Activated gamma-delta T cell treated with Interleukin-2 at 50 U/mL for 16 hours (primary cell): Measurements from ENCODE around the gene CBX5.
"Not testable (repeated sequence)": the region's sequence is repeated elsewhere in the genome, so short reads cannot be mapped to it uniquely, and the experiment has no call there.

Experiments
- DNase-seq: peaks from one replicate; pipeline ENCODE4 v3.0.0-alpha.2; 2020

Gene CBX5

DNA sequence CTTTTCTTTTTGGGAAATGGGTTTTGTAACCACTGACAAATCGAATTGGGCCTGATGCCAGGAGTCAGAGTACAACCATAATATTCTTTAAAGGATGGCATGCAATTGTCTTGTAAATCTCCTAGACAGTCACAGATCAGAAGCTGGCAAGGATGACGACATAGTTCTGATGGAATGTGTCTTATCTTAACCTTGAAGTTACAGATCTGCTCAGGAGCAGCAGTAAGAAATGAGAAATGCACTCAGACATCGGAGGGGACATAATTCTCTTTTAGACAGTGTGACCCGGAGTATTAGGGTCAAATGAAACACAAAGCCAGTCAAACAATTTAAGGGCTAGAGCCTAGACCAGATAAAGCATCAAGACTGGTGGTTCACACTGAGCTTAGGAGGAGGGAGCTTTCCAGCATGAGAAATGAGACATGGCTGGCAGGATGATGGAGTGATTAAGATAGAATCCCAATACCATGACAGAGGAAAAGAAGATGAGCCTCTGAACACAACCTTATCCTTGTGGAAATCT, 17.5 kb downstream of the CBX5 start:
- no peak for DNase-seq

DNA sequence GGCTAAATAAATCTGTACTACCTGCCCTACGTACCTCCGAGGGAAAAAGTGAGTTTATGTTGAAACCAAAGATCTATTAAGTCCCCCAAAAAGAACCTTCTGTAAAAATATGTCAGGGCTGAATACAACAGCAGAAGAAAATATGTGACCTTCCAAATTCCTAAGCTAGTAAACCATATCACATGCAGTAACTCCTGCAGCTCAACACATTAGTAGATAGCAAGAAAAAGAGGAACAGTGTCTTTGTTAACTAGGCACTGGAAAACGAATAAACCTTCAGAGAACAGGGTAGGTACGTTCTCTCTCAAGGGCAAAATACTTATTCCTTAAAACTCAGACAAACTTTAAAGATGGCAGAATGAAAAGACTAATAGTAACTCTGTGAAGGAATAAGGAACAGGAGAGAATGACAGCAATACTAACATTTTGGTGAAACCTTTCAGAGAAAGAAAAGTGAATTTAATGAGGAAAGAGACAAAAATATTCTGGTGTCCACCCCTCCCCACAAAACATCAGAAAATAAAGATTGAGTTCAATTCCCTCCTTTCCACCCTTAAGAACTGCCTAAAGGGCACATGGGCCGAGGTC, 18.0 kb downstream of the CBX5 start:
- DNase-seq: no peak

DNA sequence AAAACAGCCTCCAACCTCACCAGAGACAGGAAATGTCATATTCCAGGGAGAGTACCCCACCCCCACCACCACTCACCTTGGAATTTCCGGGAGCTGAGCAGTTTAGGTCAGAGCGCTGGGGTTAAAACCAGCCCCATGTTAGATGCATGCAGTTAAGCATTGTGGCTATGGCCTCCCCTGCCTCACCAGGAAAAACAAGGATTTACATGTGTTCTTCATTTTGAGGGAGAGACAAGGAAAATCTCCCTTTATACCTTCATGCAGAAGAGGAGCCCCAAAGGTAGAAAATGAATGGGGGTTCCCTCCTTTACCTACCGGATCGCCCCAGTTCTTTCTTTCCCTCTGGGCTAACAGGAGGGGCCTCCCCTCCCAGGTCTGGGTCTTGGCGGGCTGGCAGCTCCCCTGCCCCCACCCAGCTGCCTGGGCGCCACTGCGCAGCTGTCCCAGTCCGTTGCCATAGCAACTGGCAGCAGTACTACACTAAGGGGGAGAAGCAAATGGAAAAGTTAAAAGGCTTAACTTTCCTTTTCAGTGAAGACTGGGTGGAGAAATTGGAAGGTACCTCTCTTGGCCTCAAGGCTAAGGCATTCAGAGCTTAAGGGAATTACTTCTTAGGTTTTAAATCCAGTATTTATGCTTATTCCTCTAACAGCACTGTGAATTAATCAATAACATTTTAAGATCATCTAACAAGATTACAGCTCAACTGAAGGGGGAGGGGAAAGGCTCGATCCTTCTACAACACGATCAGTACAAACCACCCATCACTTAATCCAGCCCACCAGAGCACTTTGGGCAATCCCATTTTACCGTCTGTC, 20.5 kb downstream of the CBX5 start:
- peak; percentile 11 for DNase-seq

DNA sequence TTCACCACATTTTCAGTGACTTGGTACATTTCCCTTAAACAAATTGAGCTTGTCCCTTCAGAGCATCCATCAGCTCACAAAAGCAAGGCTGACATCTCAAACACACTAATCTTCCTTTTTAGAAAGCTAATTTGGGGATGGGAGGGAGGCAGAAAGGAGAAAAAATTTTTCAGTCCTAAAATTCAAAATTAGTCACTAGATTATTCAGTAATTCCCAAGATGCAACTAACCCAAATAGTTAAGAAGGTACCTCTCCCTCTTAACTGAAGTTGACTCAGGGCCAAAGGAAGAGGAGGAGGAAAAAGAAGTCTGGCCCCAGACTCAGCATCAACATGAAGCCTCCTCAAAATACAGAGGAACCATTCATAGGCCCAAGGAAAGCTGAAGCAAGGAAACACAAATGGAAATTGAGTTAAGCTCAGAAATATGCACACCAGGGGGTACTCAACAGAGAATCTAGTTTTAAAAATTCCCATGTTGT, 21.7 kb downstream of the CBX5 start:
- DNase-seq: no peak

DNA sequence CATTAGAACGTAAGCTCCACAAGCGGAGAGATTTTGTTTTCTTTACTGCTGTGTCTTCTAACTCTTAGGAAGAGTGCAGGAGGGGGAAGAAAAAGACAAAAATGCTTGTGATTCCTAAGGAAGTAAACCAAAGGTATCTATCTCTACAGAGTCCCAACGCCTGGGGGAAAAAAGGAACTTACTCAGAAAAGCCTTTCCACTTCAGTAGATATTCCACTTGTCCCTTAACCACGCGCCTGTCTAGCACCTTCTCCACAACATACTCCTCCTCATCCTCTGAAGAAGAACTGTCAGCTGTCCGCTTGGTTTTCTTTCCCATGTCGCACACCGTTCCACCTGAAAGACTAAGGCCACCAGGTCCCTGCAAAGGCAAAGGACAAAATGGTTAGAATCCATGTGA, 22.6 kb downstream of the CBX5 start:
- no peak for DNase-seq

DNA sequence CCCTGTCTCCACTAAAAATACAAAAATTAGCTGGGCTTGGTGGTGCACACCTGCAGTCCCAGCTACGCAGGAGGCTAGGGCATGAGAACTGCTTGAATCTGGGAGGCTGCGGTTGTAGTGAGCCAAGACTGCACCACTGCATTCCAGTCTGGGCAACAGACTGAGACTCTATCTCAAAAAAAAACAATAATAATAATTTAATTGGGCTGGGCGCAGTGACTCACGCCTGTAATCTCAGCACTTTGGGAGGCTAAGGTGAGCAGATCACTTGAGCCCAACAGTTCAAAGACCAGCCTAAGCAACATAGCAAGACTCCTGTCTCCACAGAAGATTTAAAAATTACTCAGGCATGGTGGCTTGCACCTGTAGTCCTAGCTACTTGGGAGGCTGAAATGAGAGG, 26.7 kb downstream of the CBX5 start:
- no peak for DNase-seq

DNA sequence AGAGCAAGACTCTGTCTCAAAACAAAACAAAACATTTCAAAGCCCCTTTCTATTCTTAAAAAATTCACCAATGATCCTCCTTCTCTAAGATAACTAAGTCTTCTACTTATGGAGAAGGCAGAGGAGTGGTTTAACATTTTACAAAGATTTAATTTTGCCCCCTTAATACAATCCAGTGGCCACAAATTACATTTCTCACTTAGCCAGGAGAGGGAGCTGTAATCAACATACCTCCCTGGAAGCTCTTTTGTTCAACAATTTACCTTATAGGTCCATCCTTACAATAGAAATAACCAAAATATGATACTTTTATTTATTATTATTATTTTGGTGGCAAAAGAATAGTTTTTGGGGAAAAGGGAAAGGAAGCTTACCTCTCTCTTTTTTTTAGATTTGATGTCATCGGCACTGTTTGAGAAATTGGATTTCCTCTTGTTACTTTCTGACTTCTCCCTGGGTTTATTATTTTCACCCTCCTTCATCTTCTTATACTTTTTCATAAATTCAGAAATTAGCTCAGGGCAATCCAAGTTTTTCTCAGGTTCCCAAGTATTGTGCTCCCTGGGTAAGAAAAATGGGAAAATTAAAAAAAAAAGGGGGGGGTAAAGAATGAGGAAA, 28.1 kb downstream of the CBX5 start:
- no peak for DNase-seq

DNA sequence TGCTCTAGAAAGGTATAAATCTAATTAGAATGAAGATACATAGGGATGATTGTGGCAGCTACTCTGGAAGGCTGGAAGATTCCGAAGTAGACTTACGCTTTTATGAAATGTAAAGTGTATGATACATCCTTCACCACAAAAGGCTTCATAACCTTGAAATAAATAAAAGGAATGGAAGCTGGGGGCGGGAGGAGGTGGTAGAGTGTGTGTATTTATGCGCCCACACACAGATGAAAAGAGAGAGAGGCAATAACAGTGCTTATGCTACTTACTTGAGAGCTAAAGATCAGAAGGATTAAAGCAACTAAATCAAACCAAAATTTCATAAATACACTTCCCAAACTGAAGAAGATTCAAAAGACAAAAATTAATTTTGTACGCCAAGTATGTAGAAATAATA, 30.4 kb downstream of the CBX5 start:
- no peak for DNase-seq

DNA sequence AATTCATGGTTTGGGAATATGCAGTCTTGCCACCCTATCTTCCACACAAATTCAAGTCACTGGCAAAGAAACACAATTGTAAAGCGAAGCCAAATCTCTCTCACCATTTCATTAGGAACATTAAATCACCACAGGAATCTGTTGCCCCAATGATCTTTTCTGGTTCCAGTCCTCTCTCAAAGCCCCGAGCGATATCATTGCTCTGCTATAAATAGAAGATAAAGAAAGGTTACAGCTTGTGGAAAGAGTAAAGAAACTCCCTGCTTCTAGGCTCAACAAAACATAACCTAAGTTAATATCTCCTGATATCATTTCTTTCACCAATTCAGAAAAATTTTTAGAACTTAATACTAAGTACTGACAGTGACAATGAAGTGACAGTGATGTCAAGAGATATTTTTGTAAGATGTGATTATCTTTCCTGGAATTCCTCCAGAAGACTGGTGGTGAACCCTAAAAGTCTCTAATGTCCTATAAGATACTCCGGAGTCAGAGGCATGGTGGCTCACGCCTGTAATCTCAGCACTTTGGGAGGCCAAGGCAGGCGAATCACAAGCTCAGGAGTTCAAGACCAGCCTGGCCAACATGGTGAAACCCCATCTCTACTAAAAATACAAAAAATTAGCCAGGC, 33.8 kb downstream of the CBX5 start:
- no peak for DNase-seq

DNA sequence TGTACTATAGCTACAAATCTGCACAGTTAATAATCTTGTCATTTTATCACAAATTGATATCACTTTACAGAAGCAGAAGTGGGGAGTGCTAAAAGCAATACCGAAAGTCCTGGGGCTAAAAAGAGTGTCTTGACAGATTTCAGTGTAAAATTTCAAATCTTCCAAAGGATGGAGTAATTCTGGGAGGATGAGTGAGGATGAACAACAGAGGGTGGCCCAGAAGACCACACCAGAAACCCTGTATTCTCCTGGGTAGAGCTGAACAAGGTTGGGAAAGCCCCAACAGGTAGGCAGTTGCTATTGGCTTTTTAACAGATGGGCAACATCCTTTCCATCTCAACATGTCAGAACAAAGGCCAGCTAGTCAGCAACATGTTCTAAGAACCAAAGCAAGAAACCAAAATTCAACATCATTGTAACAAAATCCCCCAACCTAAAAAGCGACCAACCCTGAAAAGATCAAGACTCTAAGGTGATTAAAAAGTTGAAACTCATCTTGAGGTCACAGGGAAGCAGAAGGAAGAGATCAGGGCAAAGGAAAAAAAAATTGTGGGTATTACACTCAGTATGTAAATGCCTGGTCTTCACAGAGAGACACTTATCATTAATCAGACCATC, 38.8 kb downstream of the CBX5 start:
- no peak for DNase-seq

DNA sequence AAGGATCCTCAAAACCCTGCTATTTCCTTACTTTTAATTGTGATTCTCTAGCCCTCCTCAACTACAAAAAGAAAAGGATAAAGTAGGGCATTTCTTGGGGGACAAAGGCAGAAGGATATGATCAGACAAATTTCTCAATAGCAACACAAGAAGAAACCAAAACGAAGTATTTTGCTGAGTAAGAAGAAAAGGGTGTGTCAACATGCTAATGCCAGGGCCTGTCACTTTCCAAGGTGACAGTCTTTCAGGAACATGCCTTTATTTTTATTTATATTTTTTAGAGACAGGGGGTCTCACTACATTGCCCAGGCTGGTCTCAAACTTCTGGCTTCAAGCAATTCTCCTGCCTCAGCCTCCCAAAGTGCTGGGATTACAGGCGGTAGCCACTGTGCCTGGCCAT, 39.8 kb downstream of the CBX5 start:
- no peak for DNase-seq

DNA sequence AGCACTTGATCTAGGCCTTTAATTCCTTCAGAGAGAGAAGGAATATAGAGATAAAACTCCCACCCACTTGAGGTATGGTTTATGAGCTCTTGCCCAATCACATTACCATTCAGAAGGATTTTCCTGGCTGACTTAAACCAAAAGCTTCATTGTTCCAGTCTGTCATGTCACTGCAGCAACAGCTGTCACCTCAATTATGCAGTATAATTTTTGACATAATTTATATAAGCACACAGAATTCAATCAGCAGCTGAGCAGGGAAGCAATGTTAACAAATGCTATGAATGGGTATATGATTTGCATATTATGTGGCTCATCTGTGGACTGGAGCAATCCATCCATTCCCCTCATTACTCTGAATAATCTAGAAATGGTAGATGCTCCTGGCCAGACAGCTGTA, 40.3 kb downstream of the CBX5 start:
- DNase-seq: no peak

DNA sequence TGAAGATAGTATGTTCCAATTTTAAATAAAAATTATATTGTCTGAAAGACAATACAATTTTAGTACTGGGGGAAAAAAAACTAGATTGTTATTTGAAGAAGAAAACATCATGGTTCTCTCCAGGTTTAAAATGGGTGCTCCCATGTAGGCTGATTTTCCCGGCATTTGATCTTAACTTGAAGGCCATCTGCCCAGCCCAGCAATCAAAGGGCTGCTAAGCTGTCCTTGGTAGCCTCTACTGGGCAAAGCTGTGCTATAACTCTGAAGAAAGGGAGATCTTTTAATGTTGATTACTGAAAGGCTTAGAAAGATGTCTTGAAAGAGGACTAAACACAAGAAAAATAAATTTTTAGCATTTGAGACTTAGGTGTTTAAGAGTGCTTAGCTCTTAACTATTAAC, 41.4 kb downstream of the CBX5 start:
- DNase-seq: no peak

DNA sequence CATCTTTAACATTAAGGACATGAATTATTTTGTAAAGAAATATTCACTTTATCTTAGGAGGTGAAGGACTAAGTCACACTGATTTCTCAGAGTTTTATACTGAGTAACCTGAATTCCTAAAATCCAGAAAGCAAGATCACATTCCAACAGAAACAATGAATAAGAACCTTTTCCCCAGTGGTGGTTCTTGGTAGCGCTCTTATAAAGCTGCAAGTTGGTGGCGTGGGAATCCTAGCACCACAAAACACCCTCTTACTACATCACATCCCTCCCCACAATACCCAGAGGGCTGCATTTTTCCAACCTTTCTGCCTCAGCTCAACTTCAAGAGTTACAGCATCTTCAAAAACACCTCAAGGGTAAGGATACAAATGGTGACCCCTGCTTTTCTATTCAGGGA, 47.1 kb downstream of the CBX5 start:
- DNase-seq: no peak

DNA sequence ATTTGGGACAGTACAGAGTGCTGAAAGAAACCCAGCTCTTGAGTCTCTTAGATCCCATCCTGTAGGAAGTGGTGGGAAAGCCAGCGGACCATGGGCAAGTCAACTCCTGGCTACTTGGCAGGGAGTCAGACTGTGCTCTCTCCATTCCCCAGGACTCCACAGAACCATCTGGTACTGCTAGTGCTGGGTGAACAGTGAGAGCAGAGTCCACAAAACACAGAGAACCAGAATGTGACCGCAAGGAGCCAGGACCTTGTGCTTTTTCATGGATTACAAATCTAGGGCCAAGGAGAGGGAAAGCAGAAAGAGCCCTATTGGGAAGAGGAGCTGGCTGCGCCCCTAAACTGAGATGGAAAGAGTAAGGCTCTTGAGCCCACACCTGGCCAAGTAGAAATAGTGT, 48.7 kb downstream of the CBX5 start:
- not testable (repeated sequence) for DNase-seq

DNA sequence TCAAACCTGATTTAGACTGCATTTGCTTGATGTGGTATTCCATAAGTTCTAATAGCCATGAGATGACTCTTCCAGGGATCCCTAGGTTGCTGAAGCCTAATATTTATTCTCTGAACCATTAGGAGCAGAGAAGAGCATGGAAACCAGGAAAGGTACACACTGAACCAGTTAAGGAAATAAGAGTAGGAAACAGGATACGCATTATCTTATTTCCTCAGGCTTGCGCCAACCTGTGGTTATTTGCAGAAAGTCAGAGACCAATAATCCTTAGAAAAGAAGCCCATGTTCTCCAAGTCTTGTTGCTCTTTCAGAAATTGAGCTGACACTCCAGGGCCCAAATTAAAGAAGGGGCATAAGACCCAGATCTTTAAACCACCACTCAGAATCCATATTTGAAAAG, 49.4 kb downstream of the CBX5 start:
- no peak for DNase-seq

DNA sequence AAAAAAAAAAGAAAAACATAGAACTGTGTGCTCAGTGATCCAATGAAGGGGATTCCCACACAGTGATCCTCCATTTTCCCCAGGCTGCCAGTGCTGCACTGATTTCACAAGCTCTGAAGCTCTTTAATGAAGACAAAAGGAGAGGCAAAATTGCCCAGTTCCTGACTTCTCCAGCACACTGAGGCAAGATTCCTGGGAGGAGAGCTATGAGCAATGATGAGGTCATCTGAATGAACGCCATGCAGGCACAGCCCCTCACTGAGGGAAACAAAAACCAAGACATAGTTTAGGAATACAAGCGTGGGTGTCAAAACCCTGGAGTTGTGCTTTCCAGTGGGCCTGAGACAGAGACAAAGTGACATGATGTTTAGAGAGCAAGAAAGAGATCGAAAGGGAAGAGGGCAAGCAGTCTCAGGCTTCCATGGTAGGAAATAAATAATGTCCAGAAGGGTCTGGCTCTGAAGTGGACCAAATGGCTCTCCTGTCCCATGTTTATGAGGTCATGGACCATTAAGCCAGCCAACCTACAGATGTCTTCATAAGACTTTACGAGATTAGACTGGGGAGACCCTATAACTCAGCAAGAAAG, 50.2 kb downstream of the CBX5 start:
- DNase-seq: no peak

DNA sequence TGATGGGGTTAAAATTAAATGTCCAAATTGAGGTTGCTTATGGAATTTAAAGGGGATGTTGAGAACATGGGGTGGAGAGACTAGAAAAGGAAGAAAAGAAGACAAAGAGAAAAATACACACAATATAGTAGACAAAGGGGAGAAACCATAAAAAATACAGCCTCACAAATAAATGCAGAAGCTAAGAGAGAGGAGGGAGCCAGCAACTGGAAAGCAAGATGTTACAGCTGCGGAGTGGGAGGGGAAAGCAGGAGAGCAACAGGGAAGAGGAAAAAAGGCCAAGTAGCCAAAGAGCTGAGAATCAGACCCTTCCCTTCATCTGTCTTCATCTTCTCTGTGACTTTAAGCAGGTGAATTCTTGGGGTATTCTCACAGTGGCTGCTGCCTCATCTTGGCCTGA, 51.5 kb downstream of the CBX5 start:
- no peak for DNase-seq

DNA sequence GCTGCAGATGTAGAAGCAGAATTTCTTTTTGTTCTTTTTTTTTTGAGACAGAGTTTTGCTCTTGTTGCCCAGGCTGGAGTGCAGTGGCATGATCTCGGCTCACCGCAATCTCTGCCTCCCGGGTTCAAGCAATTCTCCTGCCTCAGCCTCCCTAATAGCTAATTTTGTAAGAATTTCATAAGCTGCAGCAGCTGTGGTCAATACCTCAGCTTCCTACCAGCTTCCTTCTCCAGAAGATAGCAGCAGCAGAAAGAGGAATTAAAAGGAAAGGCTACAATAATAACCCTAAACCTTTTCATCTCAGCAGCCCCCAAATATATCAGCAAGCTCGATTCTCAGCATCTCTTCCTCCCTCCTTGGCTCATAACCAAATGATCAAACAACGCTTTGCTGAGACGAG, 52.0 kb downstream of the CBX5 start:
- not testable (repeated sequence) for DNase-seq

DNA sequence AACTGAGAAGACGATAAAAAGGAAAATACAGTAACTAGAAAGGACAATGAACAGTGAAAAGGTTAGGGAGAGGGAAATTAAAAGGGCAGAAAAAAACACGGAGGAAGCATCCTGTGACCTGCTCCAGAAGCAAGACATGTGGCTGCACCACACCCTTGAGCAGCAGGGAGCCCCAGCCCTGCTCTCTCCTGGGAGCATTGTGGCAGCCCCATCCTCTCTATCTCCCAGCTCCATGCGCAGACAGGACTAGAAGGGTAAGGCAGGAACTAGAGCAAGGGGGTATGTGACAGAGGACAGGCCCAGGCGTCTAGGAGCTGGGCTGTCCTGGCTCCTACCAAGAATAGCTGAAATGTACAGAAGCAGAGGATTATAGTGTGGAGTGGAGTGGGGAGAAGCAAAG, 52.5 kb downstream of the CBX5 start:
- DNase-seq: no peak

DNA sequence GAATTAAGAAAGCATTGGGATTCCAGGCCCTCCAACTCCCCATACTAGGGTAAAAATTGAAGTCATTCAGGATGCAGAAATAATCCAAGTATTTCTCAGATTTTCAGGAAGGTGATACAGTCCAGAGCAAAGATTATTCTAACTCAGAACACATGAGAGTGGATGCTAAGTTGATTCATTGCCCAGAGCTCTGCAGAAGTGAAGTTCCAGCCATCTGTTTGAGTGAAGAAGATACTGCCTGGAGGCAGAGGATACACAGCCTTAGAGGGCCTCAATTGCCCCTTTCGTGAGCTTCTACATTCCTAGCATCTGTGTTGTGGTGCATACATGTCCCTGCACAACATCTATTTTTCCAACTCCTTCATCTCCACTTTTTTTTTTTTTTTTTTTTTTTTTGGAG, 54.3 kb downstream of the CBX5 start:
- no peak for DNase-seq

DNA sequence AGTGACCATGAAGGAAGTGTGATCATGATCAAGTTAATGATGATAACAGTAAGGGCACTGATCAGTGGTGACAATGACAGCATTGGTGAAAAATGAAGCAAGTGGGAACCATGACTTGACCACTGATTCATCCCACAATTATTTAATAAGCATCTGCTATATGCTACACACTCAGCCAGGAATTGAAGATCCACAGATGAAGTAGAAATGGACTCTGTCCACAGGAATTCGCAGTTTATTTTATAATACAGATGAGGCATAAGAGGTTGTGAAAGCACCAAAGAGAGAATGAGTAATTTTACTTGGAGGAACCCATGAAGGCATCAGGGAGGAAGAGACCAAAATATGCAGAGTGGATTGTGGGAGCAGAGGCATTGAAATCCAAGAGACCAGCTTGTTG, 57.3 kb downstream of the CBX5 start:
- DNase-seq: no peak
